H1 (cell line): ENCODE data around the gene ZFAND4. TPM values are rescaled to one million over a fixed set of nuclear protein-coding genes. Genes with fewer than 3 reads are reported as not detected.

Source experiments
- CTCF ChIA-PET: fragments of 300-600 bp; sonication (Branson Sonifier 250); formaldehyde crosslinking; loops from one replicate; lab custom pipeline; 2021; ENCODE audit not compliant: partially characterized antibody; lab: Charles Lee
- POLR2A ChIA-PET: fragments of 300-600 bp; sonication (Branson Sonifier 250); formaldehyde crosslinking; loops from one replicate; lab custom pipeline; 2021; ENCODE audit warnings: inconsistent platforms; ENCODE audit not compliant: partially characterized antibody; lab: Charles Lee
- DNase-seq, 2 experiments: peaks; one replicate each; pipeline versions ENCODE4 v3.0.0 to v3.0.0-alpha.2; 2010 to 2022; ENCODE audit warnings: low spot score in 2 of 2, low read depth in 1 of 2, mixed read lengths in 1 of 2
- FAIRE-seq: peaks from 2 replicates; lab custom pipeline; 2011; peaks lifted over from hg19 to GRCh38; lab: Jason Lieb, UNC
- H2AFZ ChIP-seq: 2 replicates; pipeline ENCODE4 v1.8.1; 2012; ENCODE audit warnings: low read length, inconsistent platforms
- H2AK5ac ChIP-seq: 2 replicates; pipeline ENCODE4 v1.6.1; 2013; ENCODE audit warnings: low read depth, low read length
- H2BK120ac ChIP-seq: replicated peaks from 2 replicates; pipeline ENCODE3; 2013; ENCODE audit warnings: low read depth, low read length, inconsistent platforms
- H2BK12ac ChIP-seq: 2 replicates; pipeline ENCODE4 v1.6.1; 2013; ENCODE audit warnings: low read depth, low read length
- H2BK15ac ChIP-seq: 2 replicates; pipeline ENCODE4 v1.6.1; 2013; ENCODE audit warnings: low read length
- H2BK20ac ChIP-seq: 2 replicates; pipeline ENCODE4 v1.6.1; 2013; ENCODE audit warnings: low read length
- H2BK5ac ChIP-seq: 2 replicates; pipeline ENCODE4 v1.6.1; 2013; ENCODE audit warnings: low read depth, low read length
- H3K14ac ChIP-seq: 2 replicates; pipeline ENCODE4 v1.6.1; 2013; ENCODE audit warnings: inconsistent platforms; ENCODE audit not compliant: insufficient read length
- H3K18ac ChIP-seq: 2 replicates; pipeline ENCODE4 v1.6.1; 2013; ENCODE audit warnings: low read length; ENCODE audit errors: extremely low read depth
- H3K23ac ChIP-seq: 2 replicates; pipeline ENCODE4 v1.6.1; 2013; ENCODE audit warnings: inconsistent platforms; ENCODE audit not compliant: insufficient read length
- H3K23me2 ChIP-seq: 2 replicates; pipeline ENCODE4 v1.6.1; 2013; ENCODE audit warnings: low read depth, low read length
- H3K27ac ChIP-seq: 2 replicates; pipeline ENCODE4 v1.6.1; 2011; ENCODE audit warnings: low read depth, low read length, inconsistent platforms
- H3K27me3 ChIP-seq, 4 experiments: replicated peaks in 1 of 4; 1 replicate in 1 of 4; 2 replicates in 3 of 4; pipeline versions ENCODE4 v1.6.1 to v1.8.1; 2011 to 2013; ENCODE audit warnings: low read length in 3 of 4, mild to moderate bottlenecking in 3 of 4, inconsistent platforms in 2 of 4, mixed read lengths in 2 of 4, moderate library complexity in 1 of 4; ENCODE audit not compliant: control insufficient read depth in 3 of 4, insufficient read depth in 3 of 4; ENCODE audit errors: extremely low read depth in 1 of 4
- H3K36me3 ChIP-seq, 4 experiments: 2 replicates each; pipeline versions ENCODE4 v1.6.1 to v1.8.1; 2011 to 2013; ENCODE audit warnings: mild to moderate bottlenecking in 4 of 4, low read length in 3 of 4, moderate library complexity in 2 of 4, control low read depth in 1 of 4, inconsistent platforms in 1 of 4; ENCODE audit not compliant: insufficient read depth in 4 of 4, control insufficient read depth in 2 of 4
- H3K4ac ChIP-seq: replicated peaks from 2 replicates; pipeline ENCODE3; 2013; ENCODE audit warnings: low read length, low read depth, mixed read lengths, inconsistent platforms; ENCODE audit not compliant: insufficient read length
- H3K4me1 ChIP-seq, 4 experiments: replicated peaks in 1 of 4; 1 replicate in 1 of 4; 2 replicates in 3 of 4; pipeline versions ENCODE4 v1.6.1 to v1.8.1; 2011 to 2013; ENCODE audit warnings: low read length in 3 of 4, inconsistent platforms in 2 of 4, mixed read lengths in 1 of 4; ENCODE audit not compliant: insufficient read depth in 4 of 4, control insufficient read depth in 3 of 4
- H3K4me2 ChIP-seq, 2 experiments: 2 replicates each; pipeline versions ENCODE4 v1.6.1 to v1.8.1; 2011 to 2013; ENCODE audit warnings: low read depth in 2 of 2, low read length in 2 of 2, control low read depth in 1 of 2, inconsistent platforms in 1 of 2, mild to moderate bottlenecking in 1 of 2; ENCODE audit not compliant: insufficient read depth in 1 of 2
- H3K4me3 ChIP-seq, 4 experiments: fragments of 200-600, 300-600 bp in 1 of 4; sonication (generic), shearing (Covaris generic), sonication (Bioruptor Twin) in 1 of 4; 2 replicates each; pipeline versions ENCODE4 v1.5.1 to v1.8.1; 2011 to 2016; ENCODE audit warnings: low read length in 4 of 4, low read depth in 3 of 4, control low read depth in 2 of 4, inconsistent platforms in 2 of 4, mild to moderate bottlenecking in 2 of 4, mixed read lengths in 1 of 4, moderate library complexity in 1 of 4; ENCODE audit not compliant: insufficient read depth in 2 of 4; ENCODE audit errors: extremely low read depth in 1 of 4
- H3K56ac ChIP-seq: replicated peaks from 2 replicates; pipeline ENCODE3; 2013; ENCODE audit warnings: low read depth, mild to moderate bottlenecking, mixed read lengths, low read length, inconsistent platforms; ENCODE audit not compliant: insufficient read length
- H3K79me1 ChIP-seq: 2 replicates; pipeline ENCODE4 v1.6.1; 2013; ENCODE audit warnings: low read depth, low read length, control low read depth
- H3K79me2 ChIP-seq, 2 experiments: 2 replicates each; pipeline versions ENCODE4 v1.6.1 to v1.8.1; 2012 to 2013; ENCODE audit warnings: low read length in 2 of 2, mild to moderate bottlenecking in 2 of 2, inconsistent platforms in 1 of 2; ENCODE audit not compliant: insufficient read depth in 2 of 2, control insufficient read depth in 1 of 2
- H3K9ac ChIP-seq, 4 experiments: replicated peaks in 1 of 4; 1 replicate in 1 of 4; 2 replicates in 3 of 4; pipeline versions ENCODE4 v1.6.1 to v1.8.1; 2011 to 2013; ENCODE audit warnings: low read depth in 3 of 4, low read length in 3 of 4, control low read depth in 2 of 4, mild to moderate bottlenecking in 2 of 4, moderate library complexity in 2 of 4, inconsistent platforms in 1 of 4; ENCODE audit errors: extremely low read depth in 1 of 4
- H3K9me3 ChIP-seq, 2 experiments: 2 replicates each; pipeline versions ENCODE4 v1.6.1 to v1.8.1; 2012 to 2013; ENCODE audit warnings: mild to moderate bottlenecking in 2 of 2, moderate library complexity in 2 of 2, control low read depth in 1 of 2, inconsistent platforms in 1 of 2, low read depth in 1 of 2, low read length in 1 of 2, mixed read lengths in 1 of 2; ENCODE audit not compliant: insufficient read depth in 2 of 2
- H4K20me1 ChIP-seq, 2 experiments: replicated peaks in 1 of 2; 2 replicates each; pipeline versions ENCODE3 to v1.8.1; 2011 to 2013; ENCODE audit warnings: inconsistent platforms in 2 of 2, low read length in 2 of 2, mild to moderate bottlenecking in 1 of 2; ENCODE audit not compliant: insufficient read depth in 2 of 2, control insufficient read depth in 1 of 2
- H4K5ac ChIP-seq: 2 replicates; pipeline ENCODE4 v1.6.1; 2013; ENCODE audit warnings: low read length, low read depth, mixed read lengths, inconsistent platforms; ENCODE audit not compliant: insufficient read length
- H4K8ac ChIP-seq: 2 replicates; pipeline ENCODE4 v1.8.0; 2013; ENCODE audit warnings: mild to moderate bottlenecking, moderate library complexity, low read length, inconsistent platforms; ENCODE audit not compliant: insufficient read depth; ENCODE audit errors: extremely low read depth
- H4K91ac ChIP-seq: replicated peaks from 2 replicates; pipeline ENCODE3; 2013; ENCODE audit warnings: low read length, mixed read lengths, inconsistent platforms; ENCODE audit not compliant: insufficient read length
- CHD2 ChIP-seq: IDR thresholded peaks from 2 replicates; pipeline ENCODE4 v1.6.1; 2012; ENCODE audit warnings: low read length, improper control_type of control experiment
- MAX ChIP-seq: IDR thresholded peaks from 2 replicates; pipeline ENCODE4 v1.6.1; 2012; ENCODE audit warnings: inconsistent platforms
- RXRA ChIP-seq: IDR thresholded peaks from 2 replicates; pipeline ENCODE4 v1.6.1; 2011; ENCODE audit warnings: low read depth, mild to moderate bottlenecking, low read length, moderate library complexity; ENCODE audit not compliant: insufficient read depth
- SIN3A ChIP-seq, 2 experiments: IDR thresholded peaks in 1 of 2; conservative IDR thresholded peaks in 1 of 2; 2 replicates each; pipeline ENCODE4 v1.6.1; 2011 to 2012; ENCODE audit warnings: low read length in 2 of 2, improper control_type of control experiment in 1 of 2, low read depth in 1 of 2, mild to moderate bottlenecking in 1 of 2
- SIX5 ChIP-seq: IDR thresholded peaks from 2 replicates; pipeline ENCODE4 v1.6.1; 2011; ENCODE audit warnings: mild to moderate bottlenecking, low read depth, low read length
- SP2 ChIP-seq: IDR thresholded peaks from 2 replicates; pipeline ENCODE4 v1.6.1; 2012; ENCODE audit warnings: mild to moderate bottlenecking, low read length, inconsistent platforms
- TAF1 ChIP-seq: IDR thresholded peaks from 2 replicates; pipeline ENCODE4 v1.6.1; 2011; ENCODE audit warnings: mild to moderate bottlenecking, low read depth, low read length
- TBP ChIP-seq: IDR thresholded peaks from 2 replicates; pipeline ENCODE4 v1.6.1; 2011; ENCODE audit warnings: low read depth, low read length, improper control_type of control experiment
- TEAD4 ChIP-seq: IDR thresholded peaks from 2 replicates; pipeline ENCODE4 v1.6.1; 2012; ENCODE audit warnings: low read depth, low read length, inconsistent platforms, mixed read lengths
- WGBS, 2 experiments: shearing (Covaris generic) in 1 of 2; methylation state at CpG; one replicate each; pipeline versions ENCODE4 v1.1.6 to v1.1.7; 2013 to 2015; ENCODE audit warnings: low lambda C conversion rate in 2 of 2, mixed read lengths in 2 of 2, inconsistent platforms in 1 of 2, low coverage in 1 of 2, missing lambda C conversion rate in 1 of 2; ENCODE audit not compliant: insufficient replicate concordance in 2 of 2, insufficient coverage in 1 of 2, insufficient read length in 1 of 2; ENCODE audit errors: extremely low coverage in 1 of 2, missing lambda C conversion rate in 1 of 2; 5-methylcytosine and 5-hydroxymethylcytosine counted together
- polyA plus RNA-seq, 7 experiments: library from polyadenylated mRNA; depleted of rRNA in 3 of 7; stranded (reverse) in 5 of 7; unstranded in 2 of 7; fragments of >200 nt in 5 of 7; fragments of 200-250 nt in 2 of 7; gene quantifications; 1 replicate in 5 of 7; 2 replicates in 1 of 7; 4 replicates in 1 of 7; pipeline versions ENCODE4 v1.2.1 to v1.2.3, GENCODE V29; 2011 to 2013; ENCODE audit warnings: missing spikeins in 2 of 7, mixed read lengths in 2 of 7
- total RNA-seq: library from RNA; stranded (reverse); fragmentation: NEBNext Ultra II Directional; extraction: Animal tissue kit (Norgen Biotek cat#: 25700); gene quantifications from 2 replicates; pipeline ENCODE4 v1.2.1, GENCODE V29; 2021
- TF ChIP-seq, protein P1 (sequence below): IDR thresholded peaks from 2 replicates; pipeline ENCODE4 v1.6.1; 2011; ENCODE audit warnings: low read length, improper control_type of control experiment
- TF ChIP-seq, protein P2 (sequence below), 3 experiments: IDR thresholded peaks; 1 replicate in 2 of 3; 2 replicates in 1 of 3; pipeline versions ENCODE4 v1.5.1 to v1.6.1; 2011; ENCODE audit warnings: low read length in 3 of 3, mild to moderate bottlenecking in 3 of 3, inconsistent platforms in 2 of 3, low read depth in 1 of 3, moderate library complexity in 1 of 3; ENCODE audit not compliant: insufficient read depth in 1 of 3; ENCODE audit errors: control extremely low read depth in 1 of 3

The ZFAND4 gene
- total and polyA plus RNA-seq, 2 of the 8 experiments (the other 6 are each of a cell fraction or from before 2014, with no cell fraction given): 2.8 to 17.8 TPM

DNA sequence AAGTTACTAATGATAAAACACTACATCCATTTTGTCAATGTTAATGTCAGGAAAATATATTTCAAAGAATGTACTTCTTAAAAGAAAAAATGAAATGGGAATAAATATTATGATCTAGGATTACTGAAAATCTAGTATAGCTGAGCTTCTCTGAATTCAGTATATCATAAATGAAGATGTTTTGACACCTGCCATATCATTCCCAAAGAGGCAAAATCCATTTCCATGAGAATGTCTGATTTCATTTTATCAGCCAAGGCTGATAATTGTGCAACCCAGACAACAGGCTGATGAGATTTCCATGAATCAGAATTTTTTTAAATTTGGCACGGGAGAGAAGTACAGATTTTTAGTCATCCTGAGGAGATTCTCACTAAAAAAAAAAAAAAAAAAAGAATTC is 32.5 kb downstream of the ZFAND4 start:
- CTCF ChIA-PET: no interaction called here
- Histone ChIP-seq H3K4me2 (no peak overlapping the region), H3K9me3 (no peaks in the 10 kb centered on the region), H4K91ac (no peak overlapping the region), H3K36me3 (no peaks in the 10 kb centered on the region; a peak in 1 of 8 replicates), H2BK20ac (no peak overlapping the region), H3K79me2 (no peaks in the 10 kb centered on the region), H3K4me3 (no peak overlapping the region), H3K27ac (no peak overlapping the region), H2AK5ac (no peak overlapping the region), H3K23me2 (no peaks in the 10 kb centered on the region), H2BK5ac (no peak overlapping the region), H2BK120ac (no peak overlapping the region), H3K4ac (no peak overlapping the region), H3K14ac (no peak overlapping the region), H2AFZ (no peak overlapping the region), H4K8ac (no peak overlapping the region), H3K18ac (no peak overlapping the region), H3K23ac (no peak overlapping the region), H2BK12ac (no peak overlapping the region), H3K4me1 (no peaks in the 10 kb centered on the region), H4K20me1 (peaks cover 0 to 1% of the 10 kb centered on the region in 2 experiments), H3K56ac (no peak overlapping the region), H3K79me1 (no peaks in the 10 kb centered on the region), H4K5ac (no peak overlapping the region), H2BK15ac (no peak overlapping the region), H3K27me3 (no peaks in the 10 kb centered on the region), H3K9ac (no peak overlapping the region)
- WGBS, 2 experiments: 88% methylated on average over 1 of the region's 1 CpG; no CpG with 5 or more reads in 1 of the 2 experiments
- FAIRE-seq (no peak), DNase-seq (no peak)
- POLR2A ChIA-PET: no interaction called here
- TF ChIP-seq CHD2 (no peak), MAX (no peak), TAF1 (no peak), TEAD4 (no peak), SIN3A (conservative IDR thresholded peaks at IDR 0.05 in 1 of 2, IDR thresholded peaks at IDR 0.05 in 1 of 2; ENCODE audit: low read depth in 1 of 2, low read length in 2 of 2) (no peak), SIX5 (no peak), TBP (no peak), RXRA (no peak), SP2 (no peak)
- TF ChIP-seq, protein P1, sequence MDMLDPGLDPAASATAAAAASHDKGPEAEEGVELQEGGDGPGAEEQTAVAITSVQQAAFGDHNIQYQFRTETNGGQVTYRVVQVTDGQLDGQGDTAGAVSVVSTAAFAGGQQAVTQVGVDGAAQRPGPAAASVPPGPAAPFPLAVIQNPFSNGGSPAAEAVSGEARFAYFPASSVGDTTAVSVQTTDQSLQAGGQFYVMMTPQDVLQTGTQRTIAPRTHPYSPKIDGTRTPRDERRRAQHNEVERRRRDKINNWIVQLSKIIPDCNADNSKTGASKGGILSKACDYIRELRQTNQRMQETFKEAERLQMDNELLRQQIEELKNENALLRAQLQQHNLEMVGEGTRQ: no peak
- TF ChIP-seq, protein P2, sequence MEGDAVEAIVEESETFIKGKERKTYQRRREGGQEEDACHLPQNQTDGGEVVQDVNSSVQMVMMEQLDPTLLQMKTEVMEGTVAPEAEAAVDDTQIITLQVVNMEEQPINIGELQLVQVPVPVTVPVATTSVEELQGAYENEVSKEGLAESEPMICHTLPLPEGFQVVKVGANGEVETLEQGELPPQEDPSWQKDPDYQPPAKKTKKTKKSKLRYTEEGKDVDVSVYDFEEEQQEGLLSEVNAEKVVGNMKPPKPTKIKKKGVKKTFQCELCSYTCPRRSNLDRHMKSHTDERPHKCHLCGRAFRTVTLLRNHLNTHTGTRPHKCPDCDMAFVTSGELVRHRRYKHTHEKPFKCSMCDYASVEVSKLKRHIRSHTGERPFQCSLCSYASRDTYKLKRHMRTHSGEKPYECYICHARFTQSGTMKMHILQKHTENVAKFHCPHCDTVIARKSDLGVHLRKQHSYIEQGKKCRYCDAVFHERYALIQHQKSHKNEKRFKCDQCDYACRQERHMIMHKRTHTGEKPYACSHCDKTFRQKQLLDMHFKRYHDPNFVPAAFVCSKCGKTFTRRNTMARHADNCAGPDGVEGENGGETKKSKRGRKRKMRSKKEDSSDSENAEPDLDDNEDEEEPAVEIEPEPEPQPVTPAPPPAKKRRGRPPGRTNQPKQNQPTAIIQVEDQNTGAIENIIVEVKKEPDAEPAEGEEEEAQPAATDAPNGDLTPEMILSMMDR (IDR thresholded peaks at IDR 0.05; ENCODE audit: control extremely low read depth in 1 of 3, insufficient read depth in 1 of 3, low read depth in 1 of 3, low read length in 3 of 3): no peak
